ENCODE results near the gene DTHD1. TPM values are rescaled to one million over a fixed set of nuclear protein-coding genes. Genes with fewer than 3 reads are reported as not detected.

The DTHD1 gene
- polyA plus RNA-seq, 3 donors, result not detected

- DNase-seq (ENCODE audit: low read depth in 3 of 3, low spot score in 2 of 3), result no peak
These were observed 31.1 kb downstream of the DTHD1 start for GRCh38 chr4:36312511-36312910.

GRCh38 chr4:36313301-36313700 is 31.9 kb downstream of the DTHD1 start:
- DNase-seq (ENCODE audit: low read depth in 3 of 3, low spot score in 2 of 3), result no peak

GRCh38 chr4:36313703-36314102 is 32.3 kb downstream of the DTHD1 start:
- no peak for DNase-seq (ENCODE audit: low read depth in 3 of 3, low spot score in 2 of 3)

DNA sequence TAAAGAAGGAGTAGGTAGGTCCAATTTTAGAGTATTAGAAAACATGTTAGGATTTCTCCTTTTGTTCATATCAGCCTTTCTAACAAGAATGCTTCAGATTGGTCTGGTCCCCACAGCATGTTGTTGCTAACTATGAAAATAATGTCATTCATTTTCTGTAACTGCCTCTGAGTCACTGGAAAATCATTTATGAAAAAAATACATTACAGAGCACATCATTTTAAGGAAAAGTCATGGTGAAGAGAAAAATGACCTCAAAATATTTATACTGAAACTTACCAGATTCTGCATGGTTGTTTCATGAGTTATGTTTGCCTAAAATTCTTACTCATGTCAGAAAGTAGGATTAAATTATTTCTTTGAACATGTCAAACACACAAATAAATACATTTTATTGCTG is 35.2 kb downstream of the DTHD1 start:
- DNase-seq (ENCODE audit: low read depth in 3 of 3, low spot score in 2 of 3), result no peak

DNA sequence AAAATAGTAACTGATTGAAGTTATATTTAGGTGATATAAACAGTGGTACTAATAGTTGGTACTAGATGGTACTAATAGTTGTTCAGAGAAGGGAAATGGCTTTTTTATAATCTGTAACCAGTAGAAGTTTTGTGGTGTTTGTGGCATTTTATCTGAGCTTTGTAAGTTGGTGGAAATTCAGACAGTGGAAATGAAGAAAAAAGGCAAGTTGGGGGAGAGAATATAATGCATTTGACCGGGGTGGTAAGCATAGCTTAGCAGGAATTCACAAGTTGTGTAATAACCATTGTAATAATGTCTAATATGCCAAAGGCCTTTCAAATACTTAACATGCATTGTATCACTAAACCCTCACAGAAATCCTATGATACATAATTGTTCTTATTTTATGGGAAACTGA is 36.3 kb downstream of the DTHD1 start:
- no peak for DNase-seq (ENCODE audit: low read depth in 3 of 3, low spot score in 2 of 3)

DNA sequence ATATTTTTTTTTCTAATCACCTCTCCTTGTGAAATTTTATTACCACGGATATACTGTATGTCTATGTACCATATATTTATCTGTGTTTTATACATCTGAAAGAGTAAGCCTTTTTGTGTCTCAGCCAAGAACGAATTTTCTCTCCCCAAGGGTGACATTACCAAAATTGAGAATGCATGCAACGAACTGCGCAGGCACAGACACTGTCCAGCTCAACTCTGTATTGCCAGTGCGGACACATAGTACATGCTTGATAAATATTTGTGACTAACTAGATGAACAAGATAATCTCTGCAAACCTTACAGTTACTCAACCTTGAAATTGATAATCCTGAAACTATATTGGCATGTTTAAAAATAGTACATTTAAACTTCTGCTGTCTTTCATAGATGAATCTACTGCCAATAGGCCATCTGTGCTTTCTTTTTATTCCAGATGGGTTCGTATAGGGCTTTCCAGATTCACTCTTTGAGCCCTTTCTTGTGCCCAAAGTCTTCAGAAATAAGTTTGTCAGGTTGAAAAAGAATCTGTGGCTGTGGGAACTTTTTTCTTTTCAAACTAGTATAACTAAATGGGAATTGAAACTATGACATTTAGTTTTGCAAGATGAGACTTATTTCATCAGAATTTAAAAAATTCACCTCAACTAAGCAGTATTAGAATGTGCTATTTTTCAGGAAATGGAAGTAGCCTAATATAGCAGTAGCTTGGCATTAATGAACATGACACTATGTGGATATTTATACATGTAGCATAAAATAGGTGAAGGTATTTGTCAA is 38.9 kb downstream of the DTHD1 start:
- no peak for DNase-seq (ENCODE audit: low read depth in 3 of 3, low spot score in 2 of 3)

DNA sequence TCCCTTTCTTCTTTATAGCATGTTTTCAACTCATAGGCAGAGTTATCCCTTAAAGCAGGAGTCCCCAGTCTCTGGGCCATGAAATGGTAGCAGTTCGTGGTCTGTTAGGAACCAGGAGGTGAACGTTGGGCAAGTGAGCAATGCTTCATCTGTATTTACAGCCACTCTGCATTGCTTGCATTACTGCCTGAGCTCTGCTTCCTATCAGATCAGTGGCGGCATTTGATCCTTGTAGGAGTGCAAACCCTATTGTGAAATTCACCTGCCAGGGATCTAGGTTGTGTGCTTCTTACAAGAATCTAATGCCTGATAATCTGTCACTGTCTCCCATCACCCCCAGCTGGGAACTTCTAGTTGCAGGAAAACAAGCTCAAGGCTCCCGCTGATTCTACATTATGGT is 39.8 kb downstream of the DTHD1 start:
- DNase-seq (ENCODE audit: low read depth in 3 of 3, low spot score in 2 of 3), result no peak

GRCh38 chr4:36322921-36323354 is 41.5 kb downstream of the DTHD1 start:
- no peak for DNase-seq (ENCODE audit: low read depth in 3 of 3, low spot score in 2 of 3)

- no peak for DNase-seq (ENCODE audit: low read depth in 3 of 3, low spot score in 2 of 3)
These were observed 42.5 kb downstream of the DTHD1 start for GRCh38 chr4:36323816-36324419.

DNA sequence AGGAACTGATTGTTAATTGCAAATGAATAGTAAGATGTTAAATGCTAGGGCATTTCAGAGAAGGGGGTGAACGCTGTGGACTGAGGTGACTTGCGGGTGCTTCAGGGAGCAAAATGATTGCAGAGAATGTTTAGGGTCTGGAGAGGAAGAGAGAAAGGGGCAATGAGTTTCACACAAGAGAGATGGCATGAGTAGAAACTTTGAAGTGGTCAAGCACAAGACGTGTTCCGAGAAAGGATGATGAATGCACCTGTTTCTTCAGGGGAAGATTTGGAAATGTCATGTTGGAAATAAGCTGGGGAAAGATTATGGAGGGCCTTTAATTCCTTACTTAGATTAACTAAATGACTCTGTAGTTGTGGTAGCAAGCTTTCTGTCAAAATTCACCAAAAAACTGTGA is 43.4 kb downstream of the DTHD1 start:
- no peak for DNase-seq (ENCODE audit: low read depth in 3 of 3, low spot score in 2 of 3)

DNA sequence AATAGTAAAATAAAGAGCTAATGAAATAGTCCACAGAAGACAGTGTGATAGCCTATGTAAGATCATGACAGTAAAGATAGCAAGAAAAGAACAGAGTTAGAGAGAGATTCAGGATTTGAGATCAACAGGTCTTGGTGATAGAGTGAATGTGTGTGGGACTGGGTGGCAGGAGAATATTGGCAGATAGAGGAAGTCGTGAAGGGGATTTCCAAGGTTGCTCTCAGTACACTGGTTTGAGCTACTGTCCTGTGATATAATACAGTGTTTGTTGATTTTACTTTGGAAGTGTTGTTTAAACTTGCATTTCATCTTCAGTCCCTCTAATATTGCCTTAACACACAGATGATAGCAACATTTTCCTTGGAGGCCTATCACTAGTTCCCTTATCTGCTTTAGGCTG is 44.1 kb downstream of the DTHD1 start:
- DNase-seq (ENCODE audit: low read depth in 3 of 3, low spot score in 2 of 3), result no peak

DNA sequence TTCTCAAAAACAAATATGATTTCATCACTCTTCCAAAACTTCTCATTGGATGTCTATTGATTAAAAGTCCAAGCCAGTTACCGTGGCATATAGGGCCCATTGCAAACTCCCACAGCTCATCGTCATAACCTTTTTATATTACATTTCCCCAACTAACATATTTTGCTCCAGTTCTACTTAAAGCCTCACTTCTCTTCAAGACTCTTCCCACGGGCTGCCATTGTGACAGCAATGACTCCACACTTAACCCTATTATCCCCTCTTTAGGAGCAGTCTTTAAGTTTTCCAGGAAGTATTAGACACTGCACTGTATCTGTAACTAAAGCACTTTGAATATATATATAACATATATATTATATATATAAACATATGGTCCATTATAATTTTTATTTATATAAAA is 44.5 kb downstream of the DTHD1 start:
- no peak for DNase-seq (ENCODE audit: low read depth in 3 of 3, low spot score in 2 of 3)

GRCh38 chr4:36326476-36327029 is 45.1 kb downstream of the DTHD1 start:
- DNase-seq (ENCODE audit: low read depth in 3 of 3, low spot score in 2 of 3), result no peak

DNA sequence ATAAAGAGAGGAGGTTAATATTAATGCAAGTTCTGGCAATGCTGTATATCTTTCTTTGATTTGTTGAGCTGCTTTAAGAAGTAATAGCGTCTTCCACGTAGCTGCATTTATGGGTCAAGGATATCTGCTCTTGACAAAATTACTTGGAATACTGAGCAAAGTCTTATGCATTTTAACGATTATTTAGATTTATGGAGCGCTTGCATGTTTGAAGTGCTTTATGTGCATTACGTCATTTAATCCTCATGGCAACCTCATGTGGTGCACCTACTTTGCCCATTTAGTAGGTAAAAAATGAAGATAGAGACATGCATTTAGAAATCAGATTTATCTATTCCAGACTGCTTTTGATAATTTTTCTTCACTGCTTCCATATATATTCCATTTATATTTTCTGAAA is 46.0 kb downstream of the DTHD1 start:
- DNase-seq (ENCODE audit: low read depth in 3 of 3, low spot score in 2 of 3), result no peak

- no peak for DNase-seq (ENCODE audit: low read depth in 3 of 3, low spot score in 2 of 3)
These were observed 46.7 kb downstream of the DTHD1 start for GRCh38 chr4:36328130-36328529.

DNA sequence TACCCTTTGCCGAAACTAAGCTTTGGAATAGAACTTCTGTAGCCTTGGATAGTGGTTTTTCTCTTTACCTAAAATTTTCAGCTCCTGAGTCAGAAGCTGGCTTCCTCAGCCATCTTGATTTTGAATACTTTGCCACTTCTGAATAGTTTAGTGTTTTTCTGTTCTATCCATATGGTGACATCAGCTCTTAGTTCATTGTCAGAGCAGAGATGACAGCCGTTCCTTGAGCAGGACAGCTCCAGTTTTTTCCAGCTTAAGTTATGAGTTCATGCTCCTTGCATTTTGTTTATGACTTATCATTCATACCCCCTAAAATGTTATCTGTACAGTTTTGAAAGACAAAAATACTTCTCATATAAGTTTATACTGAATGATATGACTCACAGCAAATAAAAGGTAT is 47.8 kb downstream of the DTHD1 start:
- DNase-seq (ENCODE audit: low read depth in 3 of 3, low spot score in 2 of 3), result no peak

DNA sequence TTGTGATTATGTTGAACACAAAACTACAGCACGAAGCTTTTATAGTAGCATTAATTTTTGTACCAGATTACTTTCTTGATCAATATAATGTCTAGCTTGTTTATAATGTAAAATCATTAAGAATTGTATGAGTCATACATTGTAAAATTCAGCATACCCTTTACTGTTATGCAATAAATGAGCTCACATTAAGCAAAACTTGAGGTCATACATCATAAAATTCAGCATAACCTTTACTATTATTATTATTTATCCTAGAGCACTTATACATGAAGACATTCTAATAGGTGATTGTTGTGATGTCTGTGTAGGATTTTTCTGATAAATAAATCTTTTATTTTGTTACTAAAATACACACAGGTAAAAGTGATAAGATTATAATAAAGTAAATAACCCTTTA is 49.4 kb downstream of the DTHD1 start:
- DNase-seq (ENCODE audit: low read depth in 3 of 3, low spot score in 2 of 3), result no peak

DNA sequence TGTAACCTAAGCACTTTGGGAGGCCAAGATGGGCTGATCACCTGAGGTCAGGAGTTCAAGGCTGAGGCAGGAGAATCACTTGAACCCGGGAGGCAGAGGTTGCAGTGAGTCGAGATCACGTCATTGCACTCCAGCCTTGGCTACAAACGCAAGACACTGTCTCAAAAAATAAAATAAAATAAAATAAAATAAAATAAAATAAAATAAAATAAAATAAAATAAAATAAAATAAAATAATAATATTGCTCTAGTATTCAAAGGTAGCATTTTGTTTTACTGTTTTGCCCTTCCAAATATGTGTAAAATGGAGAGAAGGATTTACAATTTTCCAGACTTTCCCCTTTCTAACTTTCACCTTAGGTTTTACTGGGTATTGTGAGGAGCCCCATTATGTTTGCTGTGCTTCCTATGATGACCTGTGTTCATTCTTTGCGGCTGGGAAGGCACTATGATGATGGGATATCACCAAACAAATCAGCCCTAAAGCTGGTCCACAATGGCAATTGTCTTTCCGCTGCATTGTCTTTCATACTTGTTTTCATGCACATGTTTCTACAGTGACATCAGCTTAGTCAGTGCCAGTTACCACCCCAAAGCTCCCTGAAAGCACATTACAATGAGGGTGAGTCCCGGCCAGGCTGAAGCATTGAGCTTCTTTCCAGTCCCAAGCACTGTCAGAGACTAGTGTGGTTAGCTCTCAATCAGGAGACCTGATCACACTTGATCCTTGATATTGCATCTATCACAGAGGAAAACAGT is 50.8 kb downstream of the DTHD1 start:
- no peak for DNase-seq (ENCODE audit: low read depth in 3 of 3, low spot score in 2 of 3)

- DNase-seq (ENCODE audit: low read depth in 3 of 3, low spot score in 2 of 3), result no peak
These were observed 51.3 kb downstream of the DTHD1 start for GRCh38 chr4:36332782-36333131.

- DNase-seq (ENCODE audit: low read depth in 3 of 3, low spot score in 2 of 3), result no peak
These were observed 52.0 kb downstream of the DTHD1 start for GRCh38 chr4:36333303-36333877.

- DNase-seq (ENCODE audit: low read depth in 3 of 3, low spot score in 2 of 3), result no peak
These were observed 56.3 kb downstream of the DTHD1 start for GRCh38 chr4:36337665-36338185.

Data from right renal cortex interstitium (tissue), 3 donors.